Myocyte (in vitro differentiated cells): ENCODE measurements around the gene CRADD. TPM values are rescaled to one million over a fixed set of nuclear protein-coding genes. Genes with fewer than 3 reads are reported as not detected.

Experiments used
- DNase-seq: peaks from one replicate; pipeline ENCODE4 v3.0.0-alpha.2; 2012; ENCODE audit warnings: low read depth
- total RNA-seq: library from RNA; depleted of rRNA; stranded (reverse); fragments of >200 nt; gene quantifications from 2 replicates; pipeline ENCODE4 v1.2.3, GENCODE V29; 2014

Gene CRADD
- total RNA-seq, 1 donor from 2014 or later = 30.1 TPM

DNA sequence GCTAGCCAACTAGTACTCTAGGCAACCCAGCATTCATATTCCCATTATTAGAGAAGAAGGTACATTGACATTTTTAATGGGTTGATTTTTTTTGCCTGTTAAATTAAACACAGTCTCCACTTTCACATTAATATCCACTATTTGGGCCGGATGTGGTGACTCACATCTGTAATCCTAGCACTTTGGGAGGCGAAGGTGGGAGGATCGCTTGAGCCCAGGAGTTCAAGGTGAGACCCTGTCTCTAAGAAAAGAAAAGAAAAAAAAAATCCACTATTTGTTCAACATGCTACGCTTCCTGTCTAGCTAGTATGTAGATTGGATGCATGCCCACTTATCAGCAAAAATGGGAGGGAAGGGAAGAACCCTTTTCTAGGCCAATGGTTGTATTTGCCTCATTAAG, 7.1 kb upstream of the CRADD start:
- DNase-seq = no peak

DNA sequence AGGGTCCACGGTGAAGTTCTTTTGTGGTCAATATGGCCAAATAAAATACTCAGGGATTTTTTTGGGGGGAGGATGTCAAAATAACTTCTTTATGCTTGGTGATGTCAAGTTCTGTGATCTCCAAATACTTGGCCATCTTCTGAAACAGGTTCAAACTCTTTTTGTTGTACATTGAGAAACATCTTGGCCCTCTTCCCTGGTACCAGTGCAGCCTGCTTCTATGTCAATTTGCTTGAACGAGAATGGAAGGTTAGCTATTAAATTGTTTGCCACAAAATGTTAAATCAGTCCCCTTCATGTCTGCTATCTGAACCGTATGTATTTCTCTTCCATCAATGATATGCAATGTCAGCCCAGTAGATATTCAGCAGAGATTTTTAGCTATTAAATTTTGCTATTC, 6.1 kb upstream of the CRADD start:
- no peak for DNase-seq

DNA sequence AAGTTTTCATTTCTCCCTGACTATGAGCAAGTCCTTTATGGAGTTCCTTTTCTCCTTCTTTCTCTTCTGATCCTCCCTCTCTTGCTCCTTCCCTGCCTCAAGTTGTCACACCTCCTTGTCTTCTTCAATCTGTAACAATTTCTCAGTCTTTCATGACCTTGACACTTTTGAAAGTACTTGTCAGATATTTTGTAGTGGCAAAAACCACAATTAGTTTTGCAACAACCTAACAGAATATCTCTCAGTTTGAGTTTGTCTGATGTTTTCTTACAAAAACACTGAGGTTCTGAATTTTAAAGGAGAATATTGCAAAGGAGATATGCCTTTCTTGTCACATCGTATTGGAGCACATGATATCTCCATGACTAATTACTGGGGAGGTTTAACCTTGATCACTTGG, 4.1 kb upstream of the CRADD start:
- no peak for DNase-seq

DNA sequence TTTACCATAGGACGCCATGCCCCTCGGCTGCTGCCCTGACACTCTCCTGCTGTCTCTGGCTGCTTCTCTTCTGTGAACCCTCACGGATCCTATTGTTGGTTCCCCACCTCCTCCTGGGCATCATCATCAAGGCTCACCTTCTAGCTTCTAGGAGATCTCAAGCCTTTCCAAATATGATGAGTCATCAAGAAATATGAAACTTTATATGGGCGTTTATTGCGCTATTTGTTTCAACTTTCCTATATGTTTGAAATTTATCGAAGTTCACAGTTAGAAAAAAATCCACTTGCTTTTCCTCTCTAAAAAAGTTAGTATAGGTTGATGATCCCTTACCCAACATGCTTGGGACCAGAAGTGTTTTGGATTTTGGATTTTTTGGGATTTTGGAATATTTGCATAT, 2.8 kb upstream of the CRADD start:
- no peak for DNase-seq

DNA sequence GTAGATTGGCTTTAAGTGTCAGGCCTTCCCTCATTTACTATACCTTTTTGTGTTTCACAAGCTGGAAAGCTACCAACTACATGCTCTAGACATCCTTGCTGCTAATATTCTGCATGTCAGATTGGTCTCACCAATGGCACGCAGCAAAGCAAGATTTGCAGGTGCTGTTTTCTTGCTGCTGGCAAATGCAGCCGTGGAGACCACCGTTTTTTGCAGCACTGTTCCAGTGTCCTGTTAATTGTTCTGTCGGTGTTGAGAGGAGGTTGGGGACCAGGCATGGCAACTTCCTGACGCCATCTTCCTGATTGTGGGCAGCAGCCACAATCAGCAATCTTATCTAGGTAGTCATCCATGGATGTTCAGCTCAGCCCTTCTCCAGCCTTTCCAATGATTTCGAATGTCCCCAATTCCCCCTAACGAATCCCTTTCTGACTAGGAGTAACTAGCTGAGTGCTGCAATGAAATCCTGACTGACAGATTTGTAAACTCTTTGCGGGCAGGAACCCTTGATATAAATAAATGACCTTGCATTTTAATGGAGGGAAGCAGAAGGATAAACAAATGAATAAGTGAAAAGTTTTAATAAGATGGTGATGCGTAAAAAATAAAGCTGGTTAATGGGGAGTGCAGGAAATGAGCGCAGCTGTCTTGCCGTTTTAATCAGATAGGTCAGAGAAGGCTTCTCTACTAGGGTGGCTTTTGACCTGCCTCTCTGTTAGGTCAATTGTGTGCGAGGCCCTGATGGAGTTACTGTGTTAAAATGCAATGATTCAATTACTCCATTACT, 574 bp upstream of the CRADD start:
- no peak for DNase-seq

DNA sequence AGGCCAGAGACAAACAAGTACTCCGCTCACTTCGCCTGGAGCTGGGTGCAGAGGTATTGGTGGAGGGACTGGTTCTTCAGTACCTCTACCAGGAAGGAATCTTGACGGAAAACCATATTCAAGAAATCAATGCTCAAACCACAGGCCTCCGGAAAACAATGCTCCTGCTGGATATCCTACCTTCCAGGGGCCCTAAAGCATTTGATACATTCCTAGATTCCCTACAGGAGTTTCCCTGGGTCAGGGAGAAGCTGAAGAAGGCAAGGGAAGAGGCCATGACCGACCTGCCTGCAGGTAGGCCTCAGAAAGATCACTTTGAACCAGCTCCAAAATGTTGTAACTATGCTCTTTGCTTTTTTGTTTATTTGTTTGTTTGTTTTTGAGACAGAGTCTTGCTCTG, 1.6 kb downstream of the CRADD start:
- DNase-seq = no peak

DNA sequence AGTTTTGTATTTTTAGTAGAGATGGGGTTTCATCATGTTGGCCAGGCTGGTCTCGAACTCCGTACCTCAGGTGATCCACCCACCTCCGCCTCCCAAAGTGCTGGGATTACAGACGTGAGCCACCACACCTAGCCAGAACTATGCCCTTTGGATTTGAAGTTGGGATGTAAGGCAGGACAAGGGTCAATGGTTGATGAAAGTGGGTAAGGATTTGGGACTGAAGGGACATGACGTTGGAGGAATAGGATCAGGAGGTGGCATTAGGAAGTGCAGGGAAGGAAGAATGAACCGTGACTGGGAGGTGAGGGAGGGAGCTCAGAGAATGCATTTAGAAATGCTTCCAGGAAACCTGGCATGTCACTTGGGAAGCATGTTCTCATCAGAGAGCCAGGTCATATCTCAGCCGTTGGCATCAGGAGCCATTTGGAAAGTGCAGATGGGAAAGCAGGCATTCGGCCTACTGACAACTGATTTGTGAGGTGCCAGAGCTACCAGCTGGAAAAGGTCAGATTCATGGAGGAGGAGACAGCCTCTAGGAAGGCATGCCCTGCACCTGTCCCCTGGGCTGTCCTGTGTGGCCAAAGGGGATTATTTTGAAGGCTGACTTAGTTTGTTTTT, 2.2 kb downstream of the CRADD start:
- peak; percentile 81 for DNase-seq

DNA sequence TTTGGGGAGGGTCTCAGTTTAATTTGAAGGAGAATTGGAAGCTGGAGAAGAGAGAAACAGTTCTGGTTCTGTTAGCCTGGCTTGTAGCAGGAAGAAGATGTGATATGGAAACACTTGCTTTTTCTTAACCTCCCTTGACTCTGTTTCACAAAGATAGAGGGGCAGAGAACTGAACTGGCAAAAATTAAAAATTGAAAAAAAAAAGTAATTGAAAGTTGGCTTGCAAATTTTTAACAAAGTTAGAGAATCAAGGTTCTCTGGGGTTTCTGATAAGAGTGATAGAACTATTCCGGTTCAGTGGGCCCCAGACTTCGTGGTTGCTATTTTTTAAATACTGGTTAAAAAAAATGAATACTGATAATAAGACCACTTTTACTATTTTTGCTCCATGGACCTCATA, 2.8 kb downstream of the CRADD start:
- DNase-seq = no peak

DNA sequence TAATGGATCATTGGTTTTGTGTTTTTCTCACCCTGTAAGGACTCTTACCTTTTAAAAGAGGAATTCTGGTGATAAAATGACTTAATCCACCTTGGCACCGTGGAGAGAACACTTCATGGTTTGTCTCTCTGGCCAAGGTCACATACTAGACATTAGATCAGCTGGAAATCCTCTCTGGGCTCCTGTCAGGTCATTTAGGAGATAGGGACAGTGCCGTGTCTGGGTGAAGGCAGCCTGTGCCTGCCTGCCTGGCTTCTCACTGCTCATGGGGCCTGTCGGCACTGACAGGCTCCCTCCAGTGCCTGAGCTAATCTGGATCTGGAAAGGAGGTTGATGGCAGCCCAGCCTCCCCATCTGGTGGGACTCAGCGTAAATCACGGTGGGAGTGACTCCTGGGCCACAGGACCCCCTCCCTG, 5.7 kb downstream of the CRADD start:
- no peak for DNase-seq

DNA sequence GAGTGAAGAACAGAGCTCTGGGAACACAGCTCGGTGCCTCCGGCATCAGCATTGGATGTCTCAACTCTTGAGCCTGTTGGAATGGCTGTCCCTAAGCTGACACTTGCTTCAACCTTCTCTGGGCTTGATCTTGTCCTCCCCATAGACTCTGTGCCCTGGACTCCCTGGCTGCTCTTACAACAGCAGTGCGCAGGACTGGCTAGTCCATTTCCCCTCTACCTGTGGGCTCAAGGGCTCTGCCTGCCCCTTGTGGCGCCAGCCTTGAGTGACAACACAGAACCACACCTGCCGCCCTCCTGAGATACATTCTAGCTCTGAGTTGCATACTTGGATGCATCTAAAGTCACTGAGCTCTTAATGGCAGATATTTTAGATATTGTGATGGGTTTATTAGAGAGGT, 6.2 kb downstream of the CRADD start:
- DNase-seq = no peak

DNA sequence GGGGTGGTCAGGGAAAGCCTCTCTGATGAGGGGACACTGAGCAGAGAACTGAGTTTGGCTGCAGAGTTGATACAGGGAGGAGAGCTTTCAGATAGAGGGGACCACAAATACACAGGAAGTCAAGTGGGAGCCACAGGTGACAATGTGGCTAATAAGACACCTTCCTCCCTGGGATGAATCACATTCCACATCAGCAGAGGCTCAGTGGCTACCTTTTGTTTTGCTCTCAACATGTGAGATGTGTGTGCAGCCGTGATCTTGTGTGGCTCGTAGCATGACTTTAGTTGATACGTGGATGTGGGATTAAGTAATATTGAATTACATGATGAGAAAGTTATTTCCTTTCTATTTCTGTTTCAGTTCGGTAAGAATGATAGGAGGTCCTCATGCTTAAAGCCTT, 7.5 kb downstream of the CRADD start:
- DNase-seq = peak; percentile 5

DNA sequence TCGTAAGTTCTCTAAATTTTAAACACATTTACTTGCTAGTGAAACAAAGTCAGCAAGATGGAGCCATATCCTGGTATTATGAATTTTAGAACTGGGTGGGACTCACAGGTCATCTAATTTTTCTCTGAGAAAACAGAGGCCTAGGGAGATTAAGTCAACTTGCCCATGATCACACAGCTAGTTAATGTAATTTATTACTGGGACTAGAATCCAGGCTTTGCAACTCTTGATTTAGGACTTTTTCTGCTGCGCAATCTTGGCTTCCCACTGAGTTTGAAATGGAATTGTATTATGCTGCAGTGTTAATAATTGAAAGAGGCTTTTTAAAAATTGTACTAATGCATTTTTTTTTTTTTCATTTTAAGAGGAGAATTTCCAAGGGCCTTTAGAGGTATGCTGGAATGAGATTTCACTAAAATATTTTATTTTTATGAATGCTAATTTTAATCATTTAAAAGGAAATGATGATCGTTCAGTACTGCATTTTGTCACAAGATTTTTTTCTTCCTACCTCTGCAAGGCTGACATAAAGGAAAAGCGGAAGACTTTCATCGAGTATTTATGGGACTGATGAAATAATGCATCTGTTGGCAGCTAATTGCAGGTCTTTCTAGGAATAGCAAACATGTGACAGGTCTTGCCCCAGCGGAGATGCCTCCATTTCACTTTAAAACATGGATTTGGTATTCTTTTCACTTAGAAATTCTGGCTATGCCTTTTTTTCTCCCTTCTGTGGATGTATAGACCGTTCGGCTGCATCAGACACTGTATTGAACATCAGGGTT, 9.6 kb downstream of the CRADD start:
- DNase-seq = no peak

DNA sequence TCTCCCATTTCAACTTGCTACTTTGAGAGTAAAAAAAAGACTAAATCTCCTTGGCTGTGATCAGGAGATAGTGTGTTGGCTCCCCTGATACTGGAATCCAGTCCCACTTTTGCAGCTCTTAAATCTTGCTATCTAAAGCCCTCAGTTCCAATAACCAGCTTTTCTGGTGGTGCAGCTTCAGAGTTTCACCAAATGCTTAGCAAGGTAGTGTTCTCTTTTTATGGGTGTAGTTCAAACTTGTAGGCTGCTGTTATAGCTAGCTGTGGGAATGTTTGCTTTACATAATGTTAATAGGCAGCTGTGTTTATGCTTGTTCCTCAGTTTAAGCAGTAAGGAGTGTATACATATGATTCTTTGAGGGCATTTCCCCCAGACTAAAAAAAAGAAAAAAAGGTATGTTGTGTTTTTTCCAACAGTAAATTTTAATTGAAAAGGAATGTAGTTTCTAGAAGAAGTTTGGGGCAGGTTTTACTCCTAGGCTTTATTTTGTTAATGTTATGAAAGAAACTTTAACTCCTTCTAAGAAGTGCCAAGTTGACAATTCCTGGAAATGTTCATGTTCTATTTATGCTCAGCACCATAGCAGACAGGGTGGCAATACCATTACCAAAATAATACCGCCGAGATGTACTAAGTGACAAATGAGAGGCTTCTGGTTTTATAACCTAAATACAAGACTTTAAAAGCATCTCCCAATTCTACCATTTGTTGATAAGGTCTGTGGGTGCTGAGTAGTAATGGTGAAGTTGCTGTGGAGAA, 12.1 kb downstream of the CRADD start:
- DNase-seq = no peak

DNA sequence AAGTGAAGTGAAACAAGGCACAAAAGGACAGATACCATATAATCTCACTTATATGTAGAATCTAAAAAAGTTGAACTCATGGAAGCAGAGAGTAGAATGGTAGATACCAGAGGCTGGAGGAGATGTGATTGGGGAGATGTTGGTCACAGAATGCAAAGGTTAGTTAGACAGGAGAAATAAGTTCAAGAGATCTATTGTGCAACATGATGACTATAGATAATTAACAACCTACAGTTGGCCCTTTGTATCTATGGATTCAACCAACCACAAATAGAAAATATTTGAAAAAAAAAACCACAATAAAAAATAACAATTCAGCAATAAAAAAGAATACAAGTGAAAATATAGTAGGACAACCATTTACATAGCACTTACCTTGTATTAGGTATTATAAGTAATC, 19.3 kb downstream of the CRADD start:
- DNase-seq = no peak

DNA sequence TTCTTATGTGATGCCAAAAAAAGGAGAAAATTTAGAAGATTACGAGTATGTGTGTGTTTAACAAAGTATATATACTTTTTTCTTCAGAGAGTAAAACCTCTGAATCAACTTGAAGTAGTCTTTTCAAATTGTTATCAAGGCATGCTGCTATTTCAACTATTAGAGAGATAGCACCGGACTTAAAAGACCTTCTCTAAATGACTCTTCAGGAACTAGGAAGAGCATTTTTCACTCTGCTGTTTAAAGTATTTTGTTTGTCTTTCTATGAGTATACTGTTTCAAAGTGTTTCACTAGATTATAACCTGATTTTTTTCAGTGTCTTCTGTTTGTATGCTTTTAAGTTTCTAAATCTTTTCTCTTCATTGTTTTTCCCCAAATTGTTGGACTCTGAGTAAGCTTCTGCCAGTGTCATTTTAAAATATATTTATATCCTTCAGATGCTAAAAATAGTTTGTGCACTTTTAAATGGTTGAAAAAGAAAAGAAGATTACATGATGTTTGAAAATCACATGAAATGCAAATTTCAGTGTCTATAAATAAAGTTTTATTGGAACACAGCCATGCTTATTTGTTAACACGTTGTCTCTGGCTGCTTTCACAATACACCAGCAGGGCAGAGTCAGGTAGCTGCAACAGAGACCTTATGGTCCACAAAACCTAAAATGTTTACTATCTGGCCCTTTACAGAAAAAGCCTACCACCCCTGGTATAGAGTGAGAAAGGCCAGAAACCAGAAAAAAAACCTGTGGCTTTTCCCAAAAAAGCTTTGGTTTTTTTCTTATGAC, 21.3 kb downstream of the CRADD start:
- DNase-seq = peak; percentile 36

DNA sequence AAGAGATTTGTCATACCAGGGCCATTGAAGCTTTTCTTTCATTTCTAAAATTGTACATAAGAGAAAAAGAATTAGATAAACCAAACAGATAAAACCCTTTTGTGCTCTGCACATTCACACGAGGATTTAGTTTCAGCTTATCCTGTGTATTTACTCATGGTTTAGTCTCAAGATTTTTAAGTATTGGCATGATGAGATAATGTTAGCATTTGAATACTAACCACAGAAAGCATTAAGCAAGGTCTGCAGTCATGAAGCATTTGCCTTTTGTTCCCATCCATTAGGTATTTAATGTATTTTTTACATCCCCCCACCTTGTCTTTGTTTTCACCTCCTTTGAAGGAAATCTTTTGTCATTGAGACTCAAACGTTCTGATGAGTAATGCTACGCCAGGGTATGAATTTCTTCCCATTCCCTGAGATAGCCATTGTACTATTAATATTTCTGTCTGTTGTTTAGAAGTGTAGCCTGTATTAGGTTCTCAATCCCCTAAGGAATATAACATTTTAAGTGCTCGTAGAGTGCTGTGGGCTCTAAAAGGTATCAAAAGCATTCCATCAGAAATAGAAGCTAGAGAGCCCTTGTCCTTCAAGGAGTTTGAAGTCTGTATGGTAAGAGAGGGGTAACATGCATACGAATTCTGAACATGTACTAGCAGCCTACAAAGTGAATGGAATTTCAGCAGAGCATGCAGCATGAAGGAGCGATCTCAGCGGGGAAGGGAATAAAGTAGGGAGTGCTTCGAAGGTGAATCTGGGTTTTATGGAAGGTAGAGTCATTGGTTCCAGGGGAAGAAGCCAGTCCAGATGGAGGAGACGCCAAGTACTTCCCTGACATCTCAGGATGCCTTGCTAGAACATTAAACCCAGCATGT, 22.3 kb downstream of the CRADD start:
- peak; percentile 49 for DNase-seq

DNA sequence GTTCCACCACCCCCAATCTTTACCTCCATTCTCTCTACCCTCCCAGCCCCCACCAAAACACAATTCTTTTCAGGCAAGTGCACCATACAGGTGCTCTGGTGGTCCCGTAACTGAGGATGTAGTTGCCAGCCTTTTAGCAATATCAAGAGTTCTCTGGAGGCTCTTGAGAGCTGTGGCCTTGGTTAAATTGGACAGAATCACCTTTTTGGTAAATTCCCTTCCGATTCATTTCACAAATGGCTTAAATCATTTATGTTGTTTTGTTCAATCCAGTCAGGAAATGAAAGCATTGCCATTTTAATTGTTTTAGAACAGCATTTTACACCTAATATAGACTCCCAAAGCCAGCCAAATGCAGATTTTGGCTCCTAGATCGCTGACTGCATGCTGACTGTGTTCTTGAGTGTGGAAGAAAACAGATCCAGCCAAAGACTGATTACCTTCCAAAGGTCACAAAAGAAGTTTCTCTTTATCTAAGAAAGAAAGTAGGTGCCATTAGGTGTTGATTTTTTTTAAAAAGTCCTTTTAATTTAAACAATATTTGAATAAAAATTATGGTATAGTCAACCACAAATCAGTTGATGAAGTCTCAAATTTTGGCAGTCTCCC, 25.6 kb downstream of the CRADD start:
- no peak for DNase-seq

DNA sequence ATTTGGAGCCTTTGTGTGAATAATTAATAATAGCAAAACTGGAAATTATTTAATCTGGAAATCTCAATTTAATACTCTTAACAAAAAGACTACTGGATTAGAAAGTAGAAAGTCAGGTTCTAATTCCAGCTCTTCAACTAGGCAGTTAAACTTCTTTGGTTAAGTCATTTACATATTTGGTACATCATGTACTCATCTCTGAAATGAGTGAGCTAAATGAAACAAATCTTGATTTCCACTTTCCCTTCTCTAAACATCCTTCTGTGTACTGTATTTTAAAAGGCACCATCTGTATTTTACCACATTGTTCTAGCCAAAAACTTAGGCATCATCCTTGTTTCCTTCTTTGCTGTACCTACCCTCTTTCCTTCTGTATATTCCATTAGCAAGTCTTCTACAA, 26.9 kb downstream of the CRADD start:
- DNase-seq = no peak

DNA sequence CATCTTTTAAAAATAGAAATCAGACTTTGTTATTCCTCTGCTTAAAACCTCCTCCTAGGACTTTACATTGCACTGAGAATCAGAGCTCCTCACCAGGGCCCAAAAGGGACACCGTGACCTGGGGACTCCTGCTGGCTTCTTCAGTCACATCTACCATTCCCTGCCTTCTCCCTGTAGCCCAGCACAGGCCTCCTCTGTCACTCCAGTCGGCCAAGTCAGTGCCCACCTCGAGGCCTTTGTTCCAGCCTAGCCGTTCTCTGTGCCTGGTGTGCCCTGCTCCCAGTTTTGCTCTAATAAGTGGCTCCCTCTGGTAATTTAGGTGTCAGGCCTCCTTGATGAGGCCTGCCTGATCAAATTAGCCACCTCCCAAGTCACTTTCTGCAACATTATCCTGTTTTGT, 27.4 kb downstream of the CRADD start:
- no peak for DNase-seq
